Endothelial cell of umbilical vein (primary cell): ENCODE measurements around the gene HSD17B10. TPM values are rescaled to one million over a fixed set of nuclear protein-coding genes. Genes with fewer than 3 reads are reported as not detected.

Experiments
- BruUV-seq: library from RNA; stranded (reverse); fragments of 400-500 nt; replicated peaks from 2 replicates; lab custom pipeline; 2021; lab: Mats Ljungman, UMichigan
- CTCF ChIA-PET: fragments of 300-600, 350-600 bp; sonication (Branson Sonifier 250); formaldehyde crosslinking; loops from one replicate; lab custom pipeline; 2021; ENCODE audit warnings: antibody characterized with exemption, inconsistent platforms; lab: Charles Lee
- POLR2A ChIA-PET: fragments of 300-600, 350-600 bp; sonication (Branson Sonifier 250); formaldehyde crosslinking; loops from one replicate; lab custom pipeline; 2021; ENCODE audit warnings: antibody characterized with exemption, inconsistent platforms; lab: Charles Lee
- DNase-seq: peaks from one replicate; pipeline ENCODE4 v3.0.0-alpha.2; 2011; ENCODE audit warnings: low read depth, low spot score
- FAIRE-seq: peaks from 2 replicates; lab custom pipeline; 2011; peaks lifted over from hg19 to GRCh38; lab: Jason Lieb, UNC
- H2AFZ ChIP-seq: 2 replicates; pipeline ENCODE4 v1.6.0; 2012; ENCODE audit warnings: low read depth, low read length, control low read depth, inconsistent platforms
- H3K27ac ChIP-seq: 2 replicates; pipeline ENCODE4 v1.5.1; 2011; ENCODE audit warnings: low read depth, mild to moderate bottlenecking, control low read depth, low read length, moderate library complexity; ENCODE audit not compliant: insufficient read depth
- H3K27me3 ChIP-seq, 2 experiments: 2 replicates each; pipeline versions ENCODE4 v1.6.0 to v1.6.1; 2011; ENCODE audit warnings: low read length in 2 of 2, mixed read lengths in 1 of 2; ENCODE audit not compliant: control insufficient read depth in 2 of 2, insufficient read depth in 2 of 2
- H3K36me3 ChIP-seq, 2 experiments: 2 replicates in 1 of 2; 3 replicates in 1 of 2; pipeline ENCODE4 v1.5.1; 2011; ENCODE audit warnings: low read length in 2 of 2, mild to moderate bottlenecking in 1 of 2, moderate library complexity in 1 of 2; ENCODE audit not compliant: control insufficient read depth in 2 of 2, insufficient read depth in 2 of 2; ENCODE audit errors: extremely low read depth in 1 of 2
- H3K4me1 ChIP-seq: 3 replicates; pipeline ENCODE4 v1.5.1; 2011; ENCODE audit warnings: mild to moderate bottlenecking, low read length; ENCODE audit not compliant: control insufficient read depth, insufficient read depth; ENCODE audit errors: extremely low read depth
- H3K4me2 ChIP-seq: 2 replicates; pipeline ENCODE4 v1.6.1; 2011; ENCODE audit warnings: low read length, control low read depth, mixed read lengths; ENCODE audit not compliant: insufficient read depth
- H3K4me3 ChIP-seq, 3 experiments: fragments of 200-600 bp in 1 of 3; sonication (generic), shearing (Covaris generic) in 1 of 3; replicated peaks in 1 of 3; 2 replicates each; pipeline ENCODE4 v1.5.1; 2011 to 2016; ENCODE audit warnings: control low read depth in 3 of 3, low read length in 3 of 3, mild to moderate bottlenecking in 2 of 3, inconsistent platforms in 1 of 3, low read depth in 1 of 3, moderate library complexity in 1 of 3; ENCODE audit not compliant: insufficient read depth in 1 of 3
- H3K79me2 ChIP-seq: 2 replicates; pipeline ENCODE4 v1.6.0; 2012; ENCODE audit warnings: low read length, inconsistent platforms; ENCODE audit not compliant: control insufficient read depth, insufficient read depth
- H3K9ac ChIP-seq: replicated peaks from 2 replicates; pipeline ENCODE3; 2011; ENCODE audit warnings: low read length, control low read depth; ENCODE audit not compliant: insufficient read depth; ENCODE audit errors: extremely low read depth
- H3K9me1 ChIP-seq: replicated peaks from 3 replicates; pipeline ENCODE4 v1.6.0; 2011; ENCODE audit warnings: mild to moderate bottlenecking, low read length; ENCODE audit not compliant: control insufficient read depth, insufficient read depth; ENCODE audit errors: extremely low read depth
- H3K9me3 ChIP-seq: replicated peaks from 2 replicates; pipeline ENCODE4 v1.5.1; 2012; ENCODE audit warnings: low read length, inconsistent platforms; ENCODE audit not compliant: control insufficient read depth, insufficient read depth
- H4K20me1 ChIP-seq: replicated peaks from 2 replicates; pipeline ENCODE3; 2011; ENCODE audit warnings: mild to moderate bottlenecking, low read length; ENCODE audit not compliant: control insufficient read depth, insufficient read depth; ENCODE audit errors: extremely low read depth
- FOS ChIP-seq: IDR thresholded peaks from 2 replicates; pipeline ENCODE4 v1.6.1; 2011; ENCODE audit warnings: mild to moderate bottlenecking, low read length, moderate library complexity, borderline replicate concordance; ENCODE audit not compliant: insufficient read depth
- GATA2 ChIP-seq: IDR thresholded peaks from 2 replicates; pipeline ENCODE4 v1.7.0; 2011; ENCODE audit warnings: low read depth, mild to moderate bottlenecking, moderate library complexity, mixed read lengths, low read length; ENCODE audit not compliant: insufficient read length, insufficient read depth
- JUN ChIP-seq: IDR thresholded peaks from 2 replicates; pipeline ENCODE4 v1.6.1; 2011; ENCODE audit warnings: borderline replicate concordance, low read depth; ENCODE audit not compliant: insufficient read length, insufficient read depth
- POLR2A ChIP-seq: IDR thresholded peaks from 2 replicates; pipeline ENCODE4 v1.6.1; 2012; ENCODE audit warnings: low read depth, mild to moderate bottlenecking, control low read depth, low read length
- POLR2AphosphoS5 ChIP-seq: IDR thresholded peaks from 2 replicates; pipeline ENCODE4 v1.6.1; 2012; ENCODE audit warnings: low read depth, mild to moderate bottlenecking, control low read depth, low read length, moderate library complexity; ENCODE audit not compliant: insufficient read depth
- dilution Hi-C: fragments of 300-500 bp; cut with MboI; formaldehyde crosslinking; loops from one replicate; pipeline ENCODE4 v1.15.0; 2019; ENCODE audit warnings: low sequenced_read_pairs; ENCODE audit not compliant: extremely low pct_ligation_motif_present
- intact Hi-C: fragments of 100-400 bp; cut with micrococcal nuclease; formaldehyde crosslinking; loops from one replicate; pipeline ENCODE4 v1.10.0; 2022
- polyA plus RNA-seq, 4 experiments: library from polyadenylated mRNA; depleted of rRNA in 3 of 4; stranded (reverse) in 3 of 4; unstranded in 1 of 4; fragments of >200 nt; gene quantifications; 2 replicates each; pipeline versions ENCODE4 v1.2.1 to v1.2.3, GENCODE V29; 2011 to 2012; ENCODE audit warnings: missing spikeins in 1 of 4
- total RNA-seq: library from RNA; stranded (reverse); gene quantifications from 2 replicates; pipeline ENCODE4 v1.2.3, GENCODE V29; 2021
- TF ChIP-seq, protein P1 (sequence below), 2 donors: IDR thresholded peaks; 1 replicate in 1 of 2; 2 replicates in 1 of 2; pipeline ENCODE4 v1.5.1; 2011; ENCODE audit warnings: low read length in 2 of 2, mild to moderate bottlenecking in 2 of 2, moderate library complexity in 2 of 2, control low read depth in 1 of 2, inconsistent platforms in 1 of 2, low read depth in 1 of 2; ENCODE audit not compliant: insufficient read depth in 1 of 2; ENCODE audit errors: extremely low read depth in 1 of 2
- TF ChIP-seq, protein P2 (sequence below): IDR thresholded peaks from 2 replicates; pipeline ENCODE4 v1.6.1; 2011; ENCODE audit not compliant: insufficient read depth, insufficient read length

HSD17B10 gene
- total and polyA plus RNA-seq, 2 donors (not counting 3 experiments of a cell fraction or from before 2014, with no cell fraction given): 82.3 to 171 TPM

DNA sequence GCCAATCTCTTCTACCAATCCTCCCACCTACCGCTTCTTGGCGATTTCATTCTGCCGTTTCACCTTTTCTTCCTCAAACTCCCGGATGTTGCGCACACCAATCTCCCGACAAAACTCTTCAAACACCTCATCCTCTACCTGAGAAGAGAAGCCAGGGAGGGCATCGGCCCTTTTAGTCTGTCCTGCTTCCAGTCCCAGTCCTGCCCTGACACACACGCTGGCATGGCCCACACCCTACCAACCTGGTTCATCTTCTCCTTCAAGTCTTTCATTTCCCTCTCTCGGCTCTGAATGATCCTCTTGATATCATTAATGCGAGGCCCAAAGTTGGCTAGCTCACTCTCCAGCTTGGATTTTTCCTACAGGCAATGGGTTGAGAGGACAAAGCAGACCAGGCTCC, 30.6 kb downstream of the HSD17B10 start:
- dilution Hi-C loops: no loop called here
- Histone ChIP-seq H3K4me1 (no peaks in the 10 kb centered on the region), H3K36me3 (peaks cover 4 to 15% of the 10 kb centered on the region in 2 experiments), H3K4me2 (no peak overlapping the region), H2AFZ (no peak overlapping the region), H3K9me1 (no peaks in the 10 kb centered on the region), H3K4me3 (no peak overlapping the region), H4K20me1 (no peaks in the 10 kb centered on the region), H3K27ac (no peak overlapping the region), H3K9ac (no peak overlapping the region), H3K9me3 (no peaks in the 10 kb centered on the region), H3K27me3 (no peaks in the 10 kb centered on the region), H3K79me2 (no peaks in the 10 kb centered on the region)
- ChIA-PET CTCF (interaction anchor here (0.7 to 1.1 kb wide), 2 partner anchors 10 to 91 kb away, joined by 3 read pairs; no protein-coding TSS in a partner anchor), POLR2A (no interaction called here)
- DNase-seq (no peak), FAIRE-seq (no peak)
- TF ChIP-seq, protein P1, sequence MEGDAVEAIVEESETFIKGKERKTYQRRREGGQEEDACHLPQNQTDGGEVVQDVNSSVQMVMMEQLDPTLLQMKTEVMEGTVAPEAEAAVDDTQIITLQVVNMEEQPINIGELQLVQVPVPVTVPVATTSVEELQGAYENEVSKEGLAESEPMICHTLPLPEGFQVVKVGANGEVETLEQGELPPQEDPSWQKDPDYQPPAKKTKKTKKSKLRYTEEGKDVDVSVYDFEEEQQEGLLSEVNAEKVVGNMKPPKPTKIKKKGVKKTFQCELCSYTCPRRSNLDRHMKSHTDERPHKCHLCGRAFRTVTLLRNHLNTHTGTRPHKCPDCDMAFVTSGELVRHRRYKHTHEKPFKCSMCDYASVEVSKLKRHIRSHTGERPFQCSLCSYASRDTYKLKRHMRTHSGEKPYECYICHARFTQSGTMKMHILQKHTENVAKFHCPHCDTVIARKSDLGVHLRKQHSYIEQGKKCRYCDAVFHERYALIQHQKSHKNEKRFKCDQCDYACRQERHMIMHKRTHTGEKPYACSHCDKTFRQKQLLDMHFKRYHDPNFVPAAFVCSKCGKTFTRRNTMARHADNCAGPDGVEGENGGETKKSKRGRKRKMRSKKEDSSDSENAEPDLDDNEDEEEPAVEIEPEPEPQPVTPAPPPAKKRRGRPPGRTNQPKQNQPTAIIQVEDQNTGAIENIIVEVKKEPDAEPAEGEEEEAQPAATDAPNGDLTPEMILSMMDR (IDR thresholded peaks at IDR 0.05; ENCODE audit: extremely low read depth in 1 of 2, insufficient read depth in 1 of 2, low read depth in 1 of 2, low read length in 2 of 2): no peak
- TF ChIP-seq GATA2 (no peak), JUN (no peak), POLR2AphosphoS5 (no peak), POLR2A (no peak)
- TF ChIP-seq, protein P2, sequence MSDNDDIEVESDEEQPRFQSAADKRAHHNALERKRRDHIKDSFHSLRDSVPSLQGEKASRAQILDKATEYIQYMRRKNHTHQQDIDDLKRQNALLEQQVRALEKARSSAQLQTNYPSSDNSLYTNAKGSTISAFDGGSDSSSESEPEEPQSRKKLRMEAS: no peak
- intact Hi-C loops: no loop called here
- no TSS peak for BruUV-seq

DNA sequence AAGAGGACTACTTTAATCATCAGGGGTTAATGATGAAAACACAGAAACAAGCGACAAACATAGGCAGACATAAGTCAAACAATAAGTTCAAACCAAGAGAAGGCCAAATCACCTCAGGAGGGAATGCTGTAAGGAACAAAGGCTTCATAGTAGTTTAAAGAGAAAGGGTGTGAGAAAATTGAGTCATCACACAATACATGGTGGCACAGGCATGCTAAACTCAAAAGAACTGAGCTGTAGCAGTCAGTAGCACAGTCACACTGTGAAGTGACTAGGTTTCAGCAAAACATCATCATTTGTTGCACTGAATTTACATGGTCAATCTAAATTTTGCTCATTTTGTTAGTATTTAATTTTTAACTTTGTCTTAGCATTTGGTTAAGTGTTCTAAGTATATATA, 36.0 kb downstream of the HSD17B10 start:
- no peak overlapping the region for H3K4me3 ChIP-seq

More for the DNA sequence above, 36.0 kb downstream of the HSD17B10 start:
- Histone ChIP-seq H3K9me1 (no peaks in the 10 kb centered on the region), H3K9ac (no peak overlapping the region), H3K36me3 (peaks cover 0 to under 1% of the 10 kb centered on the region in 2 experiments), H3K79me2 (no peaks in the 10 kb centered on the region), H4K20me1 (no peaks in the 10 kb centered on the region), H3K4me1 (no peaks in the 10 kb centered on the region), H3K4me2 (no peak overlapping the region), H3K27ac (no peak overlapping the region), H2AFZ (no peak overlapping the region), H3K9me3 (no peaks in the 10 kb centered on the region), H3K27me3 (no peaks in the 10 kb centered on the region)
- POLR2A ChIA-PET: no interaction called here
- no TSS peak for BruUV-seq
- FAIRE-seq: no peak
- no peak for DNase-seq
- CTCF ChIA-PET: no interaction called here
- dilution Hi-C loops: no loop called here
- TF ChIP-seq GATA2 (no peak), FOS (no peak), POLR2AphosphoS5 (no peak)
- TF ChIP-seq, protein P1 (IDR thresholded peaks at IDR 0.05; ENCODE audit: extremely low read depth in 1 of 2, insufficient read depth in 1 of 2, low read depth in 1 of 2, low read length in 2 of 2): no peak
- intact Hi-C loops: no loop called here
